Tibial nerve (tissue), 4 donors: ENCODE results near the gene ARSB. TPM values are rescaled to one million over a fixed set of nuclear protein-coding genes. Genes with fewer than 3 reads are reported as not detected.

Experiments used
- DNase-seq, 2 donors: peaks; one replicate each; pipeline ENCODE4 v3.0.0-alpha.2; 2019; ENCODE audit warnings: low spot score in 2 of 2
- H3K27ac ChIP-seq, 4 donors: fragments of 200-600 bp; sonication (generic) in 3 of 4; one replicate each; pipeline ENCODE4 v1.5.1; 2017 to 2019; ENCODE audit warnings: mild to moderate bottlenecking in 1 of 4
- H3K27me3 ChIP-seq, 2 donors: fragments of 200-600 bp; sonication (generic) in 1 of 2; one replicate each; pipeline versions ENCODE4 v1.5.1 to v1.6.0; 2017 to 2019
- H3K36me3 ChIP-seq, 3 donors: fragments of 200-600 bp; sonication (generic); one replicate each; pipeline ENCODE4 v1.5.1; 2018 to 2019
- H3K4me1 ChIP-seq, 4 donors: fragments of 200-600 bp; sonication (generic) in 3 of 4; one replicate each; pipeline ENCODE4 v1.5.1; 2017 to 2019
- H3K4me3 ChIP-seq, 4 donors: fragments of 200-600 bp; sonication (generic) in 3 of 4; one replicate each; pipeline ENCODE4 v1.5.1; 2017 to 2019; ENCODE audit warnings: mild to moderate bottlenecking in 1 of 4, moderate library complexity in 1 of 4
- H3K9me3 ChIP-seq, 4 donors: fragments of 200-600 bp; sonication (generic) in 3 of 4; one replicate each; pipeline ENCODE4 v1.5.1; 2017 to 2019
- CTCF ChIP-seq, 5 experiments: fragments of 200-600 bp in 3 of 5; fragments of 450-650 bp in 2 of 5; sonication (generic) in 3 of 5; IDR thresholded peaks; one replicate each; pipeline ENCODE4 v1.5.1; 2016 to 2019; ENCODE audit warnings: antibody characterized with exemption in 5 of 5, mild to moderate bottlenecking in 3 of 5, moderate library complexity in 2 of 5
- EP300 ChIP-seq, 2 donors: sonication (generic); formaldehyde crosslinking; IDR thresholded peaks; one replicate each; pipeline ENCODE4 v1.6.1; 2017; ENCODE audit warnings: antibody characterized with exemption in 2 of 2, mild to moderate bottlenecking in 1 of 2
- POLR2A ChIP-seq, 2 donors: fragments of 450-650 bp; IDR thresholded peaks; one replicate each; pipeline ENCODE4 v1.6.1; 2017; ENCODE audit warnings: antibody characterized with exemption in 2 of 2, mild to moderate bottlenecking in 2 of 2, moderate library complexity in 2 of 2
- WGBS, 2 donors: methylation state at CpG; one replicate each; pipeline ENCODE4 v1.1.5; 2018; 5-methylcytosine and 5-hydroxymethylcytosine counted together
- total RNA-seq, 4 donors: library from RNA; depleted of rRNA; stranded (reverse); fragments of >200 nt; gene quantifications; one replicate each; pipeline ENCODE4 v1.1.0, GENCODE V29; 2016

The ARSB gene
- total RNA-seq, 4 donors from 2014 or later, result 8.3 to 19.8 (median 15.5) TPM

- Histone ChIP-seq H3K36me3 (peaks cover 0 to 4% (median 0%) of the 10 kb centered on the region in 3 donors), H3K4me3 (no peak overlapping the region), H3K27me3 (no peaks in the 10 kb centered on the region), H3K27ac (no peak overlapping the region), H3K4me1 (no peaks in the 10 kb centered on the region), H3K9me3 (peaks cover 0 to 10% (median 0%) of the 10 kb centered on the region in 4 donors)
- 32 to 95% methylated on average over 3 of the region's 3 CpGs for WGBS, 2 donors
- TF ChIP-seq EP300 (IDR thresholded peaks at IDR 0.05) (no peak), POLR2A (IDR thresholded peaks at IDR 0.05) (no peak), CTCF (IDR thresholded peaks at IDR 0.05) (no peak)
- DNase-seq, result no peak
Measured at GRCh38 chr5:79008362-79008761, 23.3 kb upstream of the ARSB start.

GRCh38 chr5:79007872-79008271 lies 22.8 kb upstream of the ARSB start:
- peaks cover 0 to 4% (median 0%) of the 10 kb centered on the region in 3 donors for H3K36me3 ChIP-seq
- no peaks in the 10 kb centered on the region for H3K27me3 ChIP-seq
- DNase-seq, result no peak
- TF ChIP-seq POLR2A (IDR thresholded peaks at IDR 0.05) (no peak), EP300 (IDR thresholded peaks at IDR 0.05) (no peak), CTCF (IDR thresholded peaks at IDR 0.05) (no peak)
- no peaks in the 10 kb centered on the region for H3K4me1 ChIP-seq
- WGBS, 2 donors, result 94 to 97% methylated on average over 3 of the region's 3 CpGs
- peaks cover 0 to 10% (median 0%) of the 10 kb centered on the region in 4 donors for H3K9me3 ChIP-seq
- H3K27ac ChIP-seq, result no peak overlapping the region
- H3K4me3 ChIP-seq, result no peak overlapping the region

- no peaks in the 10 kb centered on the region for H3K27me3 ChIP-seq
- H3K27ac ChIP-seq, result no peak overlapping the region
- no peaks in the 10 kb centered on the region for H3K9me3 ChIP-seq
- H3K36me3 ChIP-seq, result no peaks in the 10 kb centered on the region
- no peak overlapping the region for H3K4me3 ChIP-seq
- DNase-seq, result no peak
- TF ChIP-seq CTCF (IDR thresholded peaks at IDR 0.05) (no peak), EP300 (IDR thresholded peaks at IDR 0.05) (no peak), POLR2A (IDR thresholded peaks at IDR 0.05) (no peak)
- WGBS, 2 donors, result 86% methylated on average over 6 of the region's 6 CpGs
- H3K4me1 ChIP-seq, result no peaks in the 10 kb centered on the region
Measured at GRCh38 chr5:79005936-79006631, 21.0 kb upstream of the ARSB start.

GRCh38 chr5:79005151-79005550 lies 20.0 kb upstream of the ARSB start:
- 68 to 78% methylated on average over 4 of the region's 4 CpGs for WGBS, 2 donors

More at GRCh38 chr5:79005151-79005550, 20.0 kb upstream of the ARSB start:
- Histone ChIP-seq H3K27ac (no peak overlapping the region), H3K27me3 (no peaks in the 10 kb centered on the region), H3K4me3 (no peak overlapping the region), H3K4me1 (no peaks in the 10 kb centered on the region), H3K36me3 (no peaks in the 10 kb centered on the region), H3K9me3 (no peaks in the 10 kb centered on the region)
- no peak for TF ChIP-seq CTCF (IDR thresholded peaks at IDR 0.05)
- TF ChIP-seq POLR2A (IDR thresholded peaks at IDR 0.05), result no peak
- no peak for TF ChIP-seq EP300 (IDR thresholded peaks at IDR 0.05)
- no peak for DNase-seq
